Measurements from ENCODE around the gene SFXN3. TPM values are rescaled to one million over a fixed set of nuclear protein-coding genes. Genes with fewer than 3 reads are reported as not detected.

The SFXN3 gene
- total RNA-seq, 2 experiments from 2014 or later: 0.41 TPM; not detected in 1

- ChIA-PET POLR2A (no interaction called here), CTCF (ENCODE audit: unreplicated experiment) (interaction anchor here (0.6 to 1.5 kb wide), 3 partner anchors 17 to 771 kb away, joined by 3 read pairs; no protein-coding TSS in a partner anchor)
- H2AFZ ChIP-seq (ENCODE audit: low read length): peak overlapping the region; percentile 91
- no peaks in the 10 kb centered on the region for H3K9me3 ChIP-seq (ENCODE audit: low read length)
- H3K36me3 ChIP-seq (ENCODE audit: insufficient read depth, low read length): peaks cover 33% of the 10 kb centered on the region; the same call in 1 of the 2 replicates
- BruUV-seq (replicated peaks): no TSS peak
- H4K20me1 ChIP-seq (ENCODE audit: insufficient read depth, low read length): no peaks in the 10 kb centered on the region
- peak overlapping the region; percentile 90 for H3K4me3 ChIP-seq (ENCODE audit: low read depth, low read length, poor library complexity, severe bottlenecking)
- no peaks in the 10 kb centered on the region for H3K79me2 ChIP-seq (ENCODE audit: insufficient read depth, low read depth, low read length)
- peak overlapping the region; percentile 63 for H3K27ac ChIP-seq (ENCODE audit: low read depth, low read length, poor library complexity, severe bottlenecking)
- H3K9me2 ChIP-seq (ENCODE audit: insufficient read depth, low read length): no peaks in the 10 kb centered on the region
- intact Hi-C loops (cut with micrococcal nuclease; ENCODE audit: unreplicated experiment): loop anchor here (1.0 to 2.0 kb wide), 2 partner anchors 17 to 63 kb away; partner anchors contain the start of gene KAZALD1
- peaks cover 25% of the 10 kb centered on the region for H3K4me1 ChIP-seq (ENCODE audit: insufficient read depth, low read length, poor library complexity, severe bottlenecking)
- peak; percentile 87 for DNase-seq (ENCODE audit: low spot score)
- peak overlapping the region; percentile 99 for H3K4me2 ChIP-seq (ENCODE audit: low read length)
- TF ChIP-seq, protein P1, sequence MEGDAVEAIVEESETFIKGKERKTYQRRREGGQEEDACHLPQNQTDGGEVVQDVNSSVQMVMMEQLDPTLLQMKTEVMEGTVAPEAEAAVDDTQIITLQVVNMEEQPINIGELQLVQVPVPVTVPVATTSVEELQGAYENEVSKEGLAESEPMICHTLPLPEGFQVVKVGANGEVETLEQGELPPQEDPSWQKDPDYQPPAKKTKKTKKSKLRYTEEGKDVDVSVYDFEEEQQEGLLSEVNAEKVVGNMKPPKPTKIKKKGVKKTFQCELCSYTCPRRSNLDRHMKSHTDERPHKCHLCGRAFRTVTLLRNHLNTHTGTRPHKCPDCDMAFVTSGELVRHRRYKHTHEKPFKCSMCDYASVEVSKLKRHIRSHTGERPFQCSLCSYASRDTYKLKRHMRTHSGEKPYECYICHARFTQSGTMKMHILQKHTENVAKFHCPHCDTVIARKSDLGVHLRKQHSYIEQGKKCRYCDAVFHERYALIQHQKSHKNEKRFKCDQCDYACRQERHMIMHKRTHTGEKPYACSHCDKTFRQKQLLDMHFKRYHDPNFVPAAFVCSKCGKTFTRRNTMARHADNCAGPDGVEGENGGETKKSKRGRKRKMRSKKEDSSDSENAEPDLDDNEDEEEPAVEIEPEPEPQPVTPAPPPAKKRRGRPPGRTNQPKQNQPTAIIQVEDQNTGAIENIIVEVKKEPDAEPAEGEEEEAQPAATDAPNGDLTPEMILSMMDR (conservative IDR thresholded peaks at IDR 0.05; ENCODE audit: low read length): peak; percentile 87
- TF ChIP-seq EZH2phosphoT487 (IDR thresholded peaks at IDR 0.05; ENCODE audit: borderline replicate concordance, low read depth, low read length): no peak
Observed at GRCh38 chr10:100997360-100998182, 33.5 kb upstream of the SFXN3 start.

- peaks cover 24% of the 10 kb centered on the region; the same call in 1 of the 2 replicates for H3K36me3 ChIP-seq (ENCODE audit: insufficient read depth, low read length)
- H3K9me3 ChIP-seq (ENCODE audit: low read length): no peaks in the 10 kb centered on the region
- ChIA-PET CTCF (ENCODE audit: unreplicated experiment) (interaction anchor here (0.8 to 1.5 kb wide), 2 partner anchors 16 to 19 kb away, joined by 3 read pairs; no protein-coding TSS in a partner anchor), POLR2A (no interaction called here)
- DNase-seq (ENCODE audit: low spot score): peak; percentile 73
- H2AFZ ChIP-seq (ENCODE audit: low read length): peak overlapping the region; percentile 91; the same call in 1 of the 2 replicates
- peak overlapping the region; percentile 63 for H3K27ac ChIP-seq (ENCODE audit: low read depth, low read length, poor library complexity, severe bottlenecking)
- H3K79me2 ChIP-seq (ENCODE audit: insufficient read depth, low read depth, low read length): no peaks in the 10 kb centered on the region
- H3K9me2 ChIP-seq (ENCODE audit: insufficient read depth, low read length): no peaks in the 10 kb centered on the region
- TF ChIP-seq EZH2phosphoT487 (IDR thresholded peaks at IDR 0.05; ENCODE audit: borderline replicate concordance, low read depth, low read length): no peak
- TF ChIP-seq, protein P1 (conservative IDR thresholded peaks at IDR 0.05; ENCODE audit: low read length): no peak
- H3K4me1 ChIP-seq (ENCODE audit: insufficient read depth, low read length, poor library complexity, severe bottlenecking): peaks cover 25% of the 10 kb centered on the region
- no peaks in the 10 kb centered on the region for H4K20me1 ChIP-seq (ENCODE audit: insufficient read depth, low read length)
- H3K4me2 ChIP-seq (ENCODE audit: low read length): peak overlapping the region; percentile 99
- intact Hi-C loops (cut with micrococcal nuclease; ENCODE audit: unreplicated experiment): loop anchor here (1.0 kb wide), 1 partner anchor 16 kb away; no protein-coding TSS in a partner anchor
- BruUV-seq (replicated peaks): no TSS peak
- peak overlapping the region; percentile 90 for H3K4me3 ChIP-seq (ENCODE audit: low read depth, low read length, poor library complexity, severe bottlenecking)
Observed at GRCh38 chr10:100998183-100998990, 32.6 kb upstream of the SFXN3 start.

Data from OCI-LY7 (cell line).